GM12875 (cell line): ENCODE data around the gene OR1K1.

Experiments
- H3K4me3 ChIP-seq: one replicate; pipeline ENCODE4 v1.5.1; 2011; ENCODE audit warnings: low read depth, low read length, control low read depth
- TF ChIP-seq, protein P1 (sequence below): IDR thresholded peaks from 2 replicates; pipeline ENCODE4 v1.5.1; 2011; ENCODE audit warnings: low read depth, mild to moderate bottlenecking, control low read depth, inconsistent platforms, low read length, moderate library complexity, borderline replicate concordance; ENCODE audit not compliant: insufficient read depth

The OR1K1 gene

DNA sequence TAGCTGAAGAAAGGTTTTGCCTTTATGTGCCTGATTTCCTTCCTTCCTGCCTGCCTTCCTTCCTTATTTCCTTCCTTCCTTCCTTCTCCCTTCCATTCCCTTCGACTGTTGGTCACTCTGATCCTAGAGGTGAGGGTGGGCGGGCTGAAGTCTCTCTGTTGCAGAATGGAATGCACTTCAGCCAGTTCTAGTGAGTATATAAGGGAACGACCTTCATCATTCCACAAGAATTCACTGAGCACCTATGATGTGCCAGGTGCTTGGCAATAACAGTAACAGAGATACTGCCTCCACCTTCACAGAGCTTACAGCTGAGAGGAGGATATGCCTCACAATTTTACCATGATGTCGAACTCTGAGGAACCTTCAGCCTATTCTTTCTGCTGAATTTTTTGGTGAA, 19.9 kb upstream of the OR1K1 start:
- TF ChIP-seq, protein P1, sequence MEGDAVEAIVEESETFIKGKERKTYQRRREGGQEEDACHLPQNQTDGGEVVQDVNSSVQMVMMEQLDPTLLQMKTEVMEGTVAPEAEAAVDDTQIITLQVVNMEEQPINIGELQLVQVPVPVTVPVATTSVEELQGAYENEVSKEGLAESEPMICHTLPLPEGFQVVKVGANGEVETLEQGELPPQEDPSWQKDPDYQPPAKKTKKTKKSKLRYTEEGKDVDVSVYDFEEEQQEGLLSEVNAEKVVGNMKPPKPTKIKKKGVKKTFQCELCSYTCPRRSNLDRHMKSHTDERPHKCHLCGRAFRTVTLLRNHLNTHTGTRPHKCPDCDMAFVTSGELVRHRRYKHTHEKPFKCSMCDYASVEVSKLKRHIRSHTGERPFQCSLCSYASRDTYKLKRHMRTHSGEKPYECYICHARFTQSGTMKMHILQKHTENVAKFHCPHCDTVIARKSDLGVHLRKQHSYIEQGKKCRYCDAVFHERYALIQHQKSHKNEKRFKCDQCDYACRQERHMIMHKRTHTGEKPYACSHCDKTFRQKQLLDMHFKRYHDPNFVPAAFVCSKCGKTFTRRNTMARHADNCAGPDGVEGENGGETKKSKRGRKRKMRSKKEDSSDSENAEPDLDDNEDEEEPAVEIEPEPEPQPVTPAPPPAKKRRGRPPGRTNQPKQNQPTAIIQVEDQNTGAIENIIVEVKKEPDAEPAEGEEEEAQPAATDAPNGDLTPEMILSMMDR = no peak
- no peak overlapping the region for H3K4me3 ChIP-seq

DNA sequence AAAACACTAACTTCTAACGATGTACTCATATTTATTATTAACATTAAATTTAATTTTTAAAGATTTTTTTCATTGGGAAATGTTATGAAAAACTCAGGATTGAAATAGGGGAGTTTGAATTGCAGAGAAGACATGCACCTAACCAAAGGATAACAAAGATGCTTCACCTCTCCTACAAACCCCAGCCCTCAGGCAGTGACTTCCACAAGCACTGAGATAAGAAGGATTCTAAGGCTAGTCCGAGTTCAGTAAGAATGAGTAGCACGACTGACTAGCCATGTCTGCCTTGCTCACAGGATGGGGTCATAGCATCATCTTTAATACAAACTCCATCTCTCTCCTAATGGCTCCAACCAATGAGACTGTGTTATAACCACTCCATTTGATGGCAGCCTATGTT, 18.3 kb upstream of the OR1K1 start:
- TF ChIP-seq, protein P1 = no peak
- no peak overlapping the region for H3K4me3 ChIP-seq

- TF ChIP-seq, protein P1 = no peak
- no peak overlapping the region for H3K4me3 ChIP-seq
Measured at GRCh38 chr9:122785269-122785668, 14.7 kb upstream of the OR1K1 start.

- TF ChIP-seq, protein P1 = no peak
- no peak overlapping the region for H3K4me3 ChIP-seq
Measured at GRCh38 chr9:122786338-122786737, 13.6 kb upstream of the OR1K1 start.

GRCh38 chr9:122788831-122789230, 11.1 kb upstream of the OR1K1 start, which contains the start of gene OR5C1:
TSS of gene OR5C1 (plus strand) at chr9:122788933. CDS start at chr9:122788933, 0 bp downstream.
- no peak within 1 kb of the TSS for H3K4me3 ChIP-seq
- TF ChIP-seq, protein P1 = no peak

DNA sequence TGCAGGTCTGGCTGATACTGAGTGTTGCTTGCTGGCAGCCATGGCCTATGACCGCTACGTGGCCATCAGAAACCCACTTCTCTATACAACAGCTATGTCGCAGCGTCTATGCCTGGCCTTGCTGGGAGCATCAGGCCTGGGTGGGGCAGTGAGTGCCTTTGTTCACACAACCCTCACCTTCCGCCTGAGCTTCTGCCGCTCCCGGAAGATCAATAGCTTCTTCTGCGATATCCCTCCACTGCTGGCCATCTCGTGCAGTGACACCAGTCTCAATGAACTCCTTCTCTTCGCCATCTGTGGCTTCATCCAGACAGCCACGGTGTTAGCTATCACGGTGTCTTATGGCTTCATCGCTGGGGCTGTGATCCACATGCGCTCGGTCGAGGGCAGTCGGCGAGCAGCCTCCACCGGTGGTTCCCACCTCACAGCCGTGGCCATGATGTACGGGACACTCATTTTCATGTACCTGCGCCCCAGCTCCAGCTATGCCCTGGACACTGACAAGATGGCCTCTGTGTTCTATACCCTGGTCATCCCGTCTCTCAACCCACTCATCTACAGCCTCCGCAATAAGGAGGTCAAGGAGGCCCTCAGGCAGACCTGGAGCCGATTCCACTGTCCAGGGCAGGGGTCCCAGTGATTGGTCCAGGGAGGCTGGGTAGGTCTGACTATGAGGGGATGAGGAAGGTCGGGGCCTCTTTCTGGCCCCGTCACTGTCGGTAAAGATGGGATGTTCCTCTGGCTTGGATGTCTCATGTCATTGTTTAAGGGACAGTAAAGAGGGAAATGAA, 10.5 kb upstream of the OR1K1 start:
- no peak overlapping the region for H3K4me3 ChIP-seq
- TF ChIP-seq, protein P1 = no peak
